NCI-H510A treated with DMSO at 0.1 percent for 48 hours (cell line): ENCODE data around the gene NUP62CL.
"Not testable (repeated sequence)": the region's sequence is repeated elsewhere in the genome, so short reads cannot be mapped to it uniquely, and the experiment has no call there.

Experiments
- DNase-seq: peaks from one replicate; lab custom pipeline; 2025; lab: John Stamatoyannopoulos, UW

NUP62CL gene

GRCh38 chrX:107205770-107206696 is at the start of gene NUP62CL, which contains the start of gene DNAAF6:
Gene NUP62CL, minus strand, starts transcription at chrX:107206433. Its CDS starts 31,287 bp downstream, at chrX:107175146.
Gene DNAAF6, plus strand, starts transcription at chrX:107206611. Its CDS starts 6,265 bp downstream, at chrX:107212876.
- peak; percentile 79 for DNase-seq

- DNase-seq = no peak
Measured at GRCh38 chrX:107228486-107228819, 22.2 kb upstream of the NUP62CL start.

- DNase-seq = no peak
Measured at GRCh38 chrX:107227780-107228485, 21.7 kb upstream of the NUP62CL start.

- no peak for DNase-seq
Measured at GRCh38 chrX:107226757-107227156, 20.5 kb upstream of the NUP62CL start.

GRCh38 chrX:107213477-107213876 is 7.2 kb upstream of the NUP62CL start:
- no peak for DNase-seq

- DNase-seq = no peak
Measured at GRCh38 chrX:107207943-107208342, 1.7 kb upstream of the NUP62CL start.

GRCh38 chrX:107207089-107207488 is 856 bp upstream of the NUP62CL start:
- no peak for DNase-seq

- no peak for DNase-seq
Measured at GRCh38 chrX:107206697-107207065, 448 bp upstream of the NUP62CL start.

GRCh38 chrX:107204068-107204605 is 2.1 kb downstream of the NUP62CL start:
- DNase-seq = no peak

GRCh38 chrX:107199491-107199890 is 6.7 kb downstream of the NUP62CL start:
- no peak for DNase-seq

- not testable (repeated sequence) for DNase-seq
Measured at GRCh38 chrX:107198074-107198473, 8.2 kb downstream of the NUP62CL start.

- no peak for DNase-seq
Measured at GRCh38 chrX:107197319-107197718, 8.9 kb downstream of the NUP62CL start.

- DNase-seq = no peak
Measured at GRCh38 chrX:107171369-107172102, 34.7 kb downstream of the NUP62CL start.

- no peak for DNase-seq
Measured at GRCh38 chrX:107168712-107169111, 37.5 kb downstream of the NUP62CL start.

GRCh38 chrX:107168257-107168656 is 38.0 kb downstream of the NUP62CL start:
- DNase-seq = no peak

- no peak for DNase-seq
Measured at GRCh38 chrX:107167163-107167921, 38.9 kb downstream of the NUP62CL start.

GRCh38 chrX:107157618-107158017 is 48.6 kb downstream of the NUP62CL start:
- DNase-seq = not testable (repeated sequence)

- DNase-seq = not testable (repeated sequence)
Measured at GRCh38 chrX:107155621-107156430, 50.4 kb downstream of the NUP62CL start.

GRCh38 chrX:107154787-107155620 is 51.2 kb downstream of the NUP62CL start:
- DNase-seq = no peak

GRCh38 chrX:107153005-107153404 is 53.2 kb downstream of the NUP62CL start:
- DNase-seq = no peak
